Right atrium auricular region (tissue), 2 donors: ENCODE data around the gene TCF23. TPM values are rescaled to one million over a fixed set of nuclear protein-coding genes. Genes with fewer than 3 reads are reported as not detected.
A peak's percentile ranks its signal among the peaks of the same experiment; 100 is the strongest.

Source experiments
- DNase-seq: peaks from one replicate; pipeline ENCODE4 v3.0.0-alpha.2; 2019; ENCODE audit warnings: low spot score
- H3K27ac ChIP-seq, 2 donors: fragments of 200-600 bp; sonication (generic); 1 replicate in 1 of 2; 2 replicates in 1 of 2; pipeline ENCODE4 v1.5.1; 2016 to 2019
- H3K27me3 ChIP-seq, 2 donors: fragments of 200-600 bp; sonication (generic); one replicate each; pipeline versions ENCODE4 v1.5.1 to v1.6.0; 2017 to 2019
- H3K36me3 ChIP-seq: fragments of 200-600 bp; sonication (generic); one replicate; pipeline ENCODE4 v1.5.1; 2016
- H3K4me1 ChIP-seq, 2 donors: fragments of 200-600 bp; sonication (generic); one replicate each; pipeline versions ENCODE4 v1.5.1 to v1.6.0; 2017 to 2019
- H3K4me3 ChIP-seq, 2 donors: fragments of 200-600 bp; sonication (generic); 1 replicate in 1 of 2; 2 replicates in 1 of 2; pipeline ENCODE4 v1.5.1; 2017 to 2019; ENCODE audit warnings: mild to moderate bottlenecking in 1 of 2, moderate library complexity in 1 of 2
- H3K9me3 ChIP-seq, 2 donors: fragments of 200-600 bp; sonication (generic); one replicate each; pipeline ENCODE4 v1.5.1; 2019
- total RNA-seq, 2 donors: library from RNA; depleted of rRNA; stranded (reverse); fragments of >200 nt; gene quantifications; one replicate each; pipeline ENCODE4 v1.1.0, GENCODE V29; 2016
- TF ChIP-seq, protein P1 (sequence below), 2 donors: fragments of 200-600 bp; sonication (generic); IDR thresholded peaks; one replicate each; pipeline ENCODE4 v1.5.1; 2019; ENCODE audit warnings: antibody characterized with exemption in 2 of 2

Gene TCF23
- total RNA-seq, 2 donors from 2014 or later: not detected

DNA sequence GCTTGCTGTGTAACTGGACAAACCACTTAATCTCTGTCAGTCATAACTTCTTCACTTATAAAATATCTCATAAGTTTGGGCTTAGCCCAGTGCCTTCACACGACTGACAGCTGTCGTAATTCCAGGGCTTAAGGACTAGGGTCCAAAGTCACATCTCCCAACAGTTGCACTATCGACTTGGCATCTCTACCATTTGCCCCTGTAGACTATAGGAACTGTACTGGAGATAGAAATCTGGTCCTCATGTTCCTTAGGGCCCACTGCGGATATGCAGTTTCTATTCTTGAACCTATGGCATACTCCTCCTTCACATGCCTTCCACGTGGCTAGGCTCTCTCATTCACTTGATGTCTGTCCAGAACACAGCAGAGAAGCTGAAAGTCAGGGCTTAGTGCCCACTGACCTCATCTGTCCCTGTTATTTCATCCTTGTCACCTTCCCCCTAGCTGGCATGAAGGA is 22.5 kb upstream of the TCF23 start:
- Histone ChIP-seq H3K36me3 (peaks cover 21% of the 10 kb centered on the region), H3K27me3 (no peaks in the 10 kb centered on the region), H3K4me1 (peaks cover 0 to 12% of the 10 kb centered on the region in 2 donors), H3K4me3 (no peak overlapping the region), H3K27ac (peak overlapping the region in 1 of 2 donors; percentile 23), H3K9me3 (no peaks in the 10 kb centered on the region)
- DNase-seq: no peak
- TF ChIP-seq, protein P1, sequence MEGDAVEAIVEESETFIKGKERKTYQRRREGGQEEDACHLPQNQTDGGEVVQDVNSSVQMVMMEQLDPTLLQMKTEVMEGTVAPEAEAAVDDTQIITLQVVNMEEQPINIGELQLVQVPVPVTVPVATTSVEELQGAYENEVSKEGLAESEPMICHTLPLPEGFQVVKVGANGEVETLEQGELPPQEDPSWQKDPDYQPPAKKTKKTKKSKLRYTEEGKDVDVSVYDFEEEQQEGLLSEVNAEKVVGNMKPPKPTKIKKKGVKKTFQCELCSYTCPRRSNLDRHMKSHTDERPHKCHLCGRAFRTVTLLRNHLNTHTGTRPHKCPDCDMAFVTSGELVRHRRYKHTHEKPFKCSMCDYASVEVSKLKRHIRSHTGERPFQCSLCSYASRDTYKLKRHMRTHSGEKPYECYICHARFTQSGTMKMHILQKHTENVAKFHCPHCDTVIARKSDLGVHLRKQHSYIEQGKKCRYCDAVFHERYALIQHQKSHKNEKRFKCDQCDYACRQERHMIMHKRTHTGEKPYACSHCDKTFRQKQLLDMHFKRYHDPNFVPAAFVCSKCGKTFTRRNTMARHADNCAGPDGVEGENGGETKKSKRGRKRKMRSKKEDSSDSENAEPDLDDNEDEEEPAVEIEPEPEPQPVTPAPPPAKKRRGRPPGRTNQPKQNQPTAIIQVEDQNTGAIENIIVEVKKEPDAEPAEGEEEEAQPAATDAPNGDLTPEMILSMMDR (IDR thresholded peaks at IDR 0.05): no peak

DNA sequence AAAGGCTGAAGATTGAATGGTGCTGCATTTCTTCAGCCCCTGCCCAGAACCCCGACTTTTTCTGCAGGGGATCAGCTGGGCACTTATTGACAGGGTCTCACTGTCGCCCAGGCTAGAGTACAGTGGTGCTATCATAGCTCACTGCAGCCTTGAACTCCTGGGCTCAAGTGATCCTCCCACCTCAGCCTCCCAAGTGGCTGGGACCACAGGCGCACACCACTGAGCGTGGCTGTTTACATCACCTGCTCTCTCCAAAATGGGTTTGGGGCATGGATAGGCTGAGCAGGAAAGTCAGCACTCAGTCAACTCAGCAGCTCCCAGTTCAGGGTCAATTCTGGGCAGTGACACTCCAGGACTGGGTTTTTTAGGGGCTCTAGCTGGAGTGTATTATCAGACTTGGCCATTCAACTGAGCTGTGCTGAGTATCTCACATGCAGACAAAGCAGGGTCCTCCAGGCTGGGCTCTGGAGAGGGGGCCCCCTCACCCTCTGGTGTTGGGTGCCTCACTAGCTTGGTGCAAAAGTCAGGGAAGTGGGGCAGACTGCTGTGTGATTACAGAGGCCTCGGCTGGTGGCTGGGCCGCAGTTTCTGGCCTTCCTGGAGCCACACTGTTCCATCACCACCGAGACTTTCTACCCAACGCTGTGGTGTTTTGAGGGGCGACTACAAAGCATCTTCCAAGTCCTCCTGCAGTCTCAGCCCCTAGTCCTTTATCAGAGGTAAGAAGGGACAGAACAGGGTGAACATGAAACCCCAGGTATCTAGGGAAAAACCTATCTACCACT is 20.7 kb upstream of the TCF23 start:
- H3K4me1 ChIP-seq: peaks cover 0 to 17% of the 10 kb centered on the region in 2 donors
- H3K27me3 ChIP-seq: no peaks in the 10 kb centered on the region
- no peaks in the 10 kb centered on the region for H3K9me3 ChIP-seq
- TF ChIP-seq, protein P1 (IDR thresholded peaks at IDR 0.05): no peak
- peaks cover 34% of the 10 kb centered on the region for H3K36me3 ChIP-seq
- no peak overlapping the region for H3K27ac ChIP-seq
- H3K4me3 ChIP-seq: no peak overlapping the region
- DNase-seq: no peak

DNA sequence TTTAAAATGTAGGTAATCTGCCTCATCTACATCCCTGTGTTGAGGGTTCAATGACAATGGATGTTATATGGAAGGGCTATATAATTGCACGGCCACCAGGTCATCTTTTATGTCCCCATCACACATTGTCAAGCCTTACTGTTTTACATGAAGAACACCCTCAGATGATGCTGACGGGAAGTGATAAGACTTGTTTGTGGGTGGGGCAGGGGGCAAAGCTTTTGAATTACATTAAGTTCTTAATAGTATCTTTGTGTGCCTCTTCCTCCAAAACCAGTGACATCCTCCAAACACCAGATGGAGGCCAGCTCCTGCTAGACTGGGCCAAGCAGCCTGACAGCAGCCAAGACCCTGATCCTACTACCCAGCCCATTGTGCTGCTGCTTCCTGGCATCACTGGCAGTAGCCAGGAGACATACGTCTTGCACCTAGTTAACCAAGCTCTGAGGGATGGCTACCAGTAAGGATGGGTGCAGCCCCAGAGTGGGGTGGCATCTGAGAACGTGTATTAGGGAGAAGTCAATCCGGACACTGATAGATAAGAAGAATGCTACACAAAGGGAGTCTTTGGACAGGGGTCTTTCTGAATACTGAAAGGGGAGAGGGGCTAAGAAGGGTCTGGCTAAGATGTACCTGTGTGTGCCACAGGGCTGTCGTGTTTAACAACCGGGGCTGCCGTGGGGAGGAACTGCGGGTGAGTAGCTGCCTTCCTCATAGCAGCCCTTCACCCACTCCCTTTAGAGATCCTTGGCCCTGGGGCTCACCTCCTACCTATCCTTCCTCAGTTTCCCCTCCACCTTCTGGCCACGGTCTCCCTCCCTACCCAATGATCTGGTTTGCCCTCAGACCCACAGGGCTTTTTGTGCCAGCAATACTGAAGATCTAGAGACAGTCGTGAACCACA is 19.9 kb upstream of the TCF23 start:
- Histone ChIP-seq H3K4me1 (peaks cover 0 to 20% of the 10 kb centered on the region in 2 donors), H3K36me3 (peaks cover 34% of the 10 kb centered on the region)

DNA sequence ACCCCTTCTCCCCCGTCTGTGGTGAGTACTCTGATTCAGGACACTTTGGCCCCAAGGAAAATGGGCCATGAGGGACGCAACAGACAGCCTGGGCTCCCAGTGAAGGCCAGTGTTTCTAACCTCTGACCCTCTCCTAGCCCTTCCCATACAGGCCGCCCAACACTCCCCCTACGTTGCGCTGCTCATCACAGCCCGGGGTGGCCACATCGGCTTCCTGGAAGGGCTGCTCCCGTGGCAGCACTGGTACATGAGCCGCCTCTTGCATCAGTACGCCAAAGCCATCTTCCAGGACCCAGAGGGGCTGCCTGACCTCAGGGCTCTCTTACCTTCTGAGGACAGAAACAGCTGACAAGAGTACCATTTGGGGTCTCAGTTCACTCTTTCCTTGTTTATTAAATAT is 18.4 kb upstream of the TCF23 start:
- H3K27ac ChIP-seq: no peak overlapping the region
- no peaks in the 10 kb centered on the region for H3K27me3 ChIP-seq
- no peak overlapping the region for H3K4me3 ChIP-seq
- H3K9me3 ChIP-seq: no peaks in the 10 kb centered on the region
- DNase-seq: no peak
- peaks cover 0 to 23% of the 10 kb centered on the region in 2 donors for H3K4me1 ChIP-seq
- H3K36me3 ChIP-seq: peaks cover 34% of the 10 kb centered on the region
- TF ChIP-seq, protein P1 (IDR thresholded peaks at IDR 0.05): no peak

More for the DNA sequence above, 19.9 kb upstream of the TCF23 start:
- no peak overlapping the region for H3K27ac ChIP-seq
- no peak overlapping the region for H3K4me3 ChIP-seq
- DNase-seq: no peak
- no peaks in the 10 kb centered on the region for H3K9me3 ChIP-seq
- no peaks in the 10 kb centered on the region for H3K27me3 ChIP-seq
- TF ChIP-seq, protein P1 (IDR thresholded peaks at IDR 0.05): no peak

DNA sequence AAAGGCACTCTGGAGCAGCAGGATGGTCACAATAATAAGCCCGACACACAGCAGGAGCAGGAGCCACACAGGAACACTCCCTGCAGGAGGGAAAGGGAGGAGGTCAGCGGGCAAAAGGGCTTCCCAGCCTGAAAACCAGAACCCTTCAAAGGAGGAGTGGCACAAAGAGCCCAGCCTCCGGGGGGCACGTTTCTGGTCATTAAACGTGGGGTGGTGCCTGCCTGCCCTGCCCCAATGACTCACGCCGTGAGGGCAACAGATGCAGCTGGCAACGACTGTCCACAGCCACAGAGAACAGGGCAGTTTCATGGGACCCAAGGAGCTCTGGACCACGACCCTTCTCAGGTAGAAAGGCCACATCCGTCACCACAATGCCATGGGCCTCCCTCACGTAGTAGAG is 17.4 kb upstream of the TCF23 start:
- H3K9me3 ChIP-seq: no peaks in the 10 kb centered on the region
- TF ChIP-seq, protein P1 (IDR thresholded peaks at IDR 0.05): no peak
- no peak overlapping the region for H3K27ac ChIP-seq
- DNase-seq: no peak
- H3K27me3 ChIP-seq: no peaks in the 10 kb centered on the region
- peaks cover 34% of the 10 kb centered on the region for H3K36me3 ChIP-seq
- no peak overlapping the region for H3K4me3 ChIP-seq
- peaks cover 0 to 23% of the 10 kb centered on the region in 2 donors for H3K4me1 ChIP-seq
